Fibroblast of skin of back (primary cell): ENCODE measurements around the gene NOXO1. TPM values are rescaled to one million over a fixed set of nuclear protein-coding genes. Genes with fewer than 3 reads are reported as not detected.
"Not testable (repeated sequence)": the region's sequence is repeated elsewhere in the genome, so short reads cannot be mapped to it uniquely, and the experiment has no call there.

ENCODE experiments used
- DNase-seq: peaks from one replicate; pipeline ENCODE4 v3.0.0-alpha.2; 2013
- polyA plus RNA-seq, 2 experiments: library from polyadenylated mRNA; unstranded; fragments of 120-200 nt; gene quantifications; one replicate each; pipeline ENCODE4 v1.2.1, GENCODE V29; 2013; ENCODE audit not compliant: insufficient read length in 2 of 2

NOXO1 gene, protein sequence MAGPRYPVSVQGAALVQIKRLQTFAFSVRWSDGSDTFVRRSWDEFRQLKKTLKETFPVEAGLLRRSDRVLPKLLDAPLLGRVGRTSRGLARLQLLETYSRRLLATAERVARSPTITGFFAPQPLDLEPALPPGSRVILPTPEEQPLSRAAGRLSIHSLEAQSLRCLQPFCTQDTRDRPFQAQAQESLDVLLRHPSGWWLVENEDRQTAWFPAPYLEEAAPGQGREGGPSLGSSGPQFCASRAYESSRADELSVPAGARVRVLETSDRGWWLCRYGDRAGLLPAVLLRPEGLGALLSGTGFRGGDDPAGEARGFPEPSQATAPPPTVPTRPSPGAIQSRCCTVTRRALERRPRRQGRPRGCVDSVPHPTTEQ
- polyA plus RNA-seq (2013, experiment 1 of 2; ENCODE audit: insufficient read length), result 0.40 TPM
- not detected for polyA plus RNA-seq (2013, experiment 2 of 2; ENCODE audit: insufficient read length)

DNA sequence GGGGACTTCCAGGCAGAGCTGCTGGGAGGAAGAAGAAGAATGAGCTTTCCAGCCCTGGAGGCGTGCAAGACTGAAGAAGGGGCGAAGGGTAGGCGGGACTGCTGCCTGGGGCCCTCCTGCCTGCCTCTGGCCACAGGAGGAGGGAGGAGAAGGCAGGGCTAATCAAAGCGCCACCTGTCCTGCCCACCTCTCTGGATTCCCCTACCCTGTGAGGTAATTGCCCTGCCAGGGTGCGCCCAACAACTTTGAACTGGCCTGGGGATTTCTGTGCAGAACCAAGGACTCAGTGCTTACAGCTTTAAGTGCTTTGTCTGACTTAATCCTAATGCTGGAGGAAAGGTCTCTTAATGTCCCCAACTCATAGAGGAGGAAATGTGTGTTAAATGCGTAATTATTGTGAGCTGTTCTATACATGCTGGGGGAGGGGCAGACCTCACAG is at the start of gene NOXO1:
Gene NOXO1, minus strand, starts transcription at position 72 of the 439 bp plus-strand sequence. CDS start 290 bp downstream, outside the sequence.
- no peak for DNase-seq

- no peak for DNase-seq
Measured at GRCh38 chr16:2030036-2030435, 48.8 kb upstream of the NOXO1 start.

DNA sequence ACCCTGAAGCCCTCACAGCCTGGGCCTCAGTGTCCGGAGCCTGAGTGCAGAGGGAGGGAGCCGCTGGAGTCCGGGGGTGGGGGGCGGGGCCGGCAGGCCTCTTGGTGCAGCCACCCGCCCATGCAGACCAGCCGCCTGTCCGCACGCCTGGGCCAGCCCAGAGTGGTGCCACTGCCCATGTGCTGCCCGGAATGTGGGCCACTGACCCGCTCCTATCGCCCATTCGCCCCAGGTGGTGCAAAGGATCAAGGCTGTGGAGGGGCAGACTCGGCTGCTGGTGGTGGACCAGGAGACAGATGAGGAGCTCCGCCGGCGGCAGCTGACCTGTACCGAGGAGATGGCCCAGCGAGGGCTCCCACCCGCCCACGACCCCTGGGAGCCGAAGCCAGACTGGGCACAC is 48.1 kb upstream of the NOXO1 start:
- no peak for DNase-seq

DNA sequence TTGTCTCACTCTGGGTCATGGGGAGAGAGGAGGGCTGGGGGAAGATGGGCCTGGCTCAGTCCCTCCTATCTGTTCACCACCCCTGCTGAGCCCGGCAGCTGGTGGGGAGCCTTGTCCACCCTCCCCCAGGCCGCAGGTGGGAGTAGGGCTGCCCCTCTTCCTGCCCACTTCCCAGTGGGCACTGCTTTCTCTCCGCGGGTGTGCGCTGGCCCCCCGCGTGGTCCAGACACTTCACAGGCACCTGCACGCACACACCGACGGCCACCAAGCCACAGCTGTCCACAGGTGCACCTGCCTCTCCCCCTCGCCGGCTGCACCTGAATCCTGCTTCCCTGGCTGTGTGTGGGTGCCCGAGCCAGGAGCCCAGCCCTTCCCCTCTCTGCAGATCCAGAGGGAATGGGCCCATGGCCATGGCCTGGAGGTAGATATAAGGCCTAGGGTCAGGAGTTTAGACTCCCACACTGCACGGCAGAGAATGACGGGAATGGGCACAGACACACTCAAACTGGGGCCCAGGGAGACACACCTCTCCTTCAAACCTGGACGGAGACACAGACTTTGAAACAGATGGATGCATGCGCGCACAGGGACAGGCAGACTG is 47.5 kb upstream of the NOXO1 start:
- no peak for DNase-seq

DNA sequence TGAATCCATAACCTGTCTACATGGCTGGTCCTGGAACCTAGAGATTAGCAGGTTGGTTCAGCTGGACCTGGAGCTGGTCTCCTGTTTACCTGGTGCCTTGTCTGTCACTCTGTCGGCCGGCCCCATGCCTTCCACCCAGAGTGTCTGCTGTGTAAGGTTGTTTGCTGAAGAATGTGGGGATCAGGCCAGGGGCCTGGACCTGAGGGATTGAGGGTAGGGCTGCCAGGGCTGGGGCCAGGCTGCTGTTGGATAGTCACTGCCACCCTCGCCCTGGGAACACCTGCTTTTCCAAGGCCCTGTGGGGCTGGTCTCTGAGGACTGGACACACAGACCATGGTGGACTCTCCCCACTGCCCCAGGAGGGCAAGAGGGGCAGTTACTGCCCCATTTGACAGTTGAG is 46.9 kb upstream of the NOXO1 start:
- no peak for DNase-seq

DNA sequence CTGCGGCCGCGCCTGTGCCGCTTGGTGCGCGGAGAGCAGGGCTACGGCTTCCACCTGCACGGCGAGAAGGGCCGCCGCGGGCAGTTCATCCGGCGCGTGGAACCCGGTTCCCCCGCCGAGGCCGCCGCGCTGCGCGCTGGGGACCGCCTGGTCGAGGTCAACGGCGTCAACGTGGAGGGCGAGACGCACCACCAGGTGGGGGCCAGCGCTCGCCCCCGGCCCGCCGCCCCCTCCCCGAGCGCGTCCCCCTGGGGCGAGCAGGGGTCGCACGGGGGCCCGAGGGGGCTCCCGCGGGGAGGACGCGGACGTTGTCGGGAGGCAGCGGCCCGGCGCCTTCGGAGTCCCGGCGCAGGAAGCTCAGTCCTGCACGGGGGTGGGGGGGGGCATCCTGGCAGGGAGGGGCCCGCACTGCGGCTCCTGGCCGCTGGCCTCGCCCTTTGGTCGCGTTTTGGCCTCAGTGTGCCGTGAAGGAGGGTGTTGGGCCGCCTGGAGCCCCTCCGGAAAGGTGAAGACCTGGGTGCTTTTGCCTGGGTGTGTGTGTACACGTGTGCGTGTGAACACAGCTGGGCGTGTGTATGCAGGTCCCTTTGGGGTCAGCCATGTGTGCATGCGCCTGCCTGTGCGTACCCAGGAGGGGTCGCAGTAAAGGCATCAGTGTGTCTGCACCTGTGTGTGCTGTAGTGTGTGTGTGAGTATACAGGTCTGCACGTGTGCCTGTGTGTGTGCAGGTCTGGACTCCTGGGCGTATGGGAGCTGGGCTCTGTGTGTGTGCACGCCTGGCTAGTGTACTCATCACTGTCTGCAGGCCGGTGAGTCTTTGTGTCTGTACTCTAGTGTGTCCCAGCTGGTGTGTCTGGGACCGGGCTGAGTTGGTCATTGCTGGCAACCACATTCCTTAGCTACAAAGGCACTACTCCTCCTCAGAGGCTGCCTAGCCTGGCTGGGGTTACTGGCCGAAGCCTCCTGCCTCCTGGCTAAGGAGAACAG is 46.0 kb upstream of the NOXO1 start:
- peak; percentile 59 for DNase-seq

GRCh38 chr16:2026461-2027023 is 45.3 kb upstream of the NOXO1 start, which contains the start of gene NHERF2:
Gene NHERF2 (plus strand): TSS chr16:2026902. CDS start chr16:2027006, 104 bp downstream.
- DNase-seq, result no peak

DNA sequence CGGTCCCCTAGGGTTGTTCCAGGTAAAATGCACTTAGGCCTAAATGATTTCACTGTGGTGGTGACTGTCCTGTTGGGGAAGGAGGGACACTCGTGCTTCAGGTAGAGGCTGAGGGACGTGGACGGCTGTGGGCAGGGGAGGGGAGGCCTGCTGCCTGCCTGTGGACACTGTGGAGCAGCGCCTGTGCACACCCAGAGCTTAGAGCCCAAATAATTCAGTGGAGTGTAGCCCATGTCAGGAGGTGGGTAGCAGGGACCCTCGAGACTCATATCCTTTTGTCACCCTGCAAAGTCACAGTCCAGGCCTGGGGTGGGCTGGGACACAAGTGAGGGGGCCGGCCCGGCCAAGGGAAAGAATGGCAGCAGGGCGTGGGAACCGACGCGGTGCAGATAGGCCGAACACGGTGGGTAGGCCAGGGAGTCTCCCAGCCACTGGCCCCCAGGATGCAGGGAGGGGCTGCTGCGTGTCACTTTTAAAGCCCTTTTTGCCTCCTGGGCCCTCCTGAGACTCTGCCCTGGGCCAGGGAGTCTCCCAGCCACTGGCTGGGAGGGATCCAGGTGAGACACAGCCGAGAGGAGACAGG is 44.7 kb upstream of the NOXO1 start:
- no peak for DNase-seq

GRCh38 chr16:2025251-2025650 is 44.0 kb upstream of the NOXO1 start:
- no peak for DNase-seq

- no peak for DNase-seq
Measured at GRCh38 chr16:2024032-2024420, 42.8 kb upstream of the NOXO1 start.

DNA sequence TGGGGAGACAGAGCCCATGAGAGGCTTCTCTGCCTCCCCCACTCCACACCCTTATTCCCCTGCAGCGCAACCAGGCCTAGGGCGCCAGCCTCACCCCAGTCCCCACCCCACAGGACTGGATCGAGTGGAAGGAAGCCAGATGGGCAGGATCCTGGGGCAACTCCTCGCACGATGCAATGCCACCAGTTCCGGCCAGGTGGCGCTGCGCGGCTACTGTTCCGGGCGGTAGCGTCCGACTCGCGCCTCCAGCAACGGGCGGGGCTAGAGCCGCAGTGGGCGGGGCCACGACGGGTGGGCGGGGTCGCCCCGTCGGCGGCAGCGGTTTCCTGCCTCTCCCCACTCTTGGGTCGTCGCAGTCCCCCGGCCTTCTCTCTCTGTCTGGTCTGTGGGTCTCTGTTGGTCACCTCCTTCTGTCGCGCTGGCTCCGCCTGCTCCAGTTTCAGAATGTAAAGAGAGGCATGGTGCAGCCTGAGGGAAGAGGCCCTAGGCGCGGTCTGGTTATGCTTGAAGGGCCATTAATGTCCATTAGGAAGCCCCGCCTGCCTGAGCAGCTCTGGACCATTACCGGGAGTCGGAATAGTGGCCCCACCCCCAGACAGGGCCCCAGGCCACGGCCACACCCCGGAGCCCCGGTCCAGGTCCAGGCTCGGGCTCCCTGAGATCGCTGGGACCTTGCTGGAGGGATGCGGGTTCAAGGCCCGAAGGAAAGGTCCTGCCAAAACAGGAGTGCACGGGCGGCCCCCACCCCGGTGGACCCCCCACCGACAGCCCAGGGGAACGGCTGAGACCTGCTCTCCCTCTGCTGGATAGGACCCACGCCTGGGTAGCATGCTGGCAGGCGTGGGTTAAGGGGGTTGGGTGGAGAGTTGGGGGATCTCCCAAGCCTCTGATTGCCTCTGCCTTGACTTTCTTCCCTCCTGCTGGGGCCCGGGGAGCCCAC is 42.1 kb upstream of the NOXO1 start:
- DNase-seq, result peak; percentile 82

GRCh38 chr16:2022723-2023091 is 41.4 kb upstream of the NOXO1 start:
- peak; percentile 75 for DNase-seq

GRCh38 chr16:2019921-2020831 is 38.9 kb upstream of the NOXO1 start:
- no peak for DNase-seq

DNA sequence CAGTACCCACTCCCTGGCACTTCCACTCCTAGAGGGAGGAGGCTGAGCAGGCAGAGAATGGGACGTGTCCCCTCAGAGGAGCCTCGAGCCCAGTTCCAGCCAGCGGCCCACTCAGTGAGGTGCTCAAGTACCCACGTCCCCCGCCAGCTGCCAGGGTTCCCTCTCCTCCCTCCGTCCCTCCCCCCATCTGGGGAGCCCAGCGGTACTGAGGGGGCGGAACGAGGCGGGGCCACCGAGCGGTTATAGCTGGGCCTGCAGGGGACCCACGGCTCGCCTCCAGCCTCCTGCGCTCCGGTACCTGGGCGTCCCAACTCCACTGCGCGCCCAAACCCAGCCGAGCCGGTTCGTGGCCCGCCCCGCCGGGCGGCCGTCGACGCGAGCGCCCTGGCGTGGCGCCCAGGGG is 38.2 kb upstream of the NOXO1 start, which contains the start of gene NPW:
Gene NPW, plus strand, starts transcription at position 268 of the 403 bp plus-strand sequence.
- DNase-seq, result no peak

- DNase-seq, result no peak
Measured at GRCh38 chr16:2016407-2016922, 35.2 kb upstream of the NOXO1 start.

DNA sequence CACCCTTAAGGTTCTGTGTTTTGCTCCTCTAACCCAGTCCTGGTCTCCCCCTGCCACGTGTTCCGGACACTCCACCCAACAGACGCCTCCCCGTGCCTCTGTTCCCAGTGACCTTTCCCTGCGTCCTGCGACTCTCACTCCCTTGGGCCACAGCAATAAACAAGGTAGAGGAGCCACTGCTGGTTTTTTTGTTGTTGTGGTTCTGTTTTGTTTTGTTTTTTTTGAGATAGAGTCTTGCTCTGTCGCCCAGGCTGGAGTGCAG is 34.6 kb upstream of the NOXO1 start:
- no peak for DNase-seq

- DNase-seq, result peak; percentile 61
Measured at GRCh38 chr16:2015117-2015946, 34.1 kb upstream of the NOXO1 start.

DNA sequence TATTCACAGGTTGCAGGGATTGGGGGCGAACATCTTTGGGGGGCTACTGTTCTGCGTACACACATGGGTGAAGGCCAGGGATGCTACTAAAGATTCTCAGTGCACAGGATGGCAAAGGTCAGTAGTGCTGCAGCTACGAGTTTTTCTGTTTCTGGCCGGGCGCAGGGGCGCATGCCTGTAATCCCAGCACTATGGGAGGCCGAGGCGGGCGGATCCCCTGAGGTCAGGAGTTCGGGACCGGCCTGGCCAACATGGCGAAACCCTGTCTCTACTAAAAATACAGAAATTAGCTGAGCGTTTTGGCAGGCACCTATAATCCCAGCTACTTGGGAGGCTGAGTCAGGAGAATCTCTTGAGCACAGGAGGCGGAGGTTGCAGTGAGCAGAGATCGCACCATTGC is 32.3 kb upstream of the NOXO1 start:
- DNase-seq, result no peak

GRCh38 chr16:2011726-2012125 is 30.5 kb upstream of the NOXO1 start:
- DNase-seq, result not testable (repeated sequence)
